Skeletal muscle cell (primary cell): ENCODE data around the gene DYNC1H1.

Source experiments
- DNase-seq: peaks from one replicate; pipeline ENCODE4 v3.0.0-alpha.2; 2010; ENCODE audit warnings: low read depth
- H3K4me3 ChIP-seq: 2 replicates; pipeline ENCODE4 v1.5.1; 2011; ENCODE audit warnings: low read depth, mild to moderate bottlenecking, control low read depth, low read length, moderate library complexity

DYNC1H1 gene

GRCh38 chr14:102019006-102019540 is 54.7 kb downstream of the DYNC1H1 start:
- H3K4me3 ChIP-seq: no peak overlapping the region

DNA sequence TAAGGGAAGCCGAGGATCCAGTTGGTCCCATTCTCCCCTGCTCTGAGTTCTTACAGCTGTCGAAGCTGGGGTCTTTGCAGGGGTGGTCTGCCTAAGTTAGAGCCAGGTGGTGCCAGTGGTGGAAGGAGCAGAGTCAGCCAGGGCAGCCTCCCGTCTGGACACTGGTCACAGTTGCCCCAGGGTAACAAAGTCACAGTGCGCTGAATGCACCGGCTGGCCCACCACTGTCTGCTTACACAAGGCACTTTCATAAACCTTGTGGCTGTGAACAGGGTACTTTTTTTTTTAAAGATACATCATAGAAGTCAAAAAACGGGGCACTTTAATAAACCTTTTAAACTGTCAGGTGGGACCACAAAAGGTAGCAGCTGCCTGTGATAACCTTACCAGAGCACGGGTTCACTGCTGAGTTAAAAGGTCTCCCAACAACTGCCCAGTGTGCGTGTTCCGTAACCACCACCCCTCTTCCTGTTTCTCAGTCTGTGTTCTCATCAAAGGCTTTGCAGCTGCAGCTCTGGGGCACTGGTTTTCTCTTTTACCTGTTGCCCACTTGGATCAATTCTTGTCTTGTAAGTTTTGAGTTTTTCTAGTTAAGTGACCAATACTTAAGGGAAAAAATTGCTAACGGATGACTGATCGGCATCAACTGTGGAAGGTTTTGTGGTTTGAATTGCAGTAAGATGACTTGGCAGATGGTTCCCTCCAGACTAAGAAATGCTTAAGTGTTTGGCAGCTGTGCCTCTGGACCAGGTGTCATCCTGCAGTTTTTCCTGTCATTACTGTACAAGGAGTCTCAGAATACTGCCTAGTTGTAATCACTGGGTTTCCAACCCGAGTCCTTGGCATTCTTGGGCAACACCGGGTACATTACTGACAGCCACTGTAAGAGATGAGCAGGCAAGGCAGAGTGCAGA is 55.9 kb downstream of the DYNC1H1 start:
- H3K4me3 ChIP-seq: no peak overlapping the region

More at GRCh38 chr14:102019006-102019540, 54.7 kb downstream of the DYNC1H1 start:
- no peak for DNase-seq

DNA sequence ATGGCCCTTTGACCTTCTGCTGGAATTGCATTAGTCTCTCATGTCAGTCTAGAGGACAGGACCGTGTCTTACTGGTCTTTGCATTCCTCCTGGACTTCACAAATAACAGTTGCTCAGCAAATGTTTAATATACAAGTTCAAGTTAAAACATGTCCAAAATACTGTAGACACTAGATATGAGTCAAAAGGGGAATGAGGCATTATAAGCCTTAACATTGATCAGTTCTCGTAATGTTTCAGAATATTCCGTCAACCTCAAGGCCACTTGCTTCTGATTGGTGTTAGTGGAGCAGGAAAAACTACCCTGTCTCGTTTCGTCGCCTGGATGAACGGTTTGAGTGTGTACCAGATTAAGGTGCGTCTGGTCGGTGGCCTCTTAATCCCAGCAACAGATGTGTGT is 62.6 kb downstream of the DYNC1H1 start:
- H3K4me3 ChIP-seq: no peak overlapping the region
- no peak for DNase-seq

More for the DNA sequence above, 55.9 kb downstream of the DYNC1H1 start:
- DNase-seq: peak; percentile 53

GRCh38 chr14:102027951-102028350 is 63.6 kb downstream of the DYNC1H1 start:
- no peak for DNase-seq
- H3K4me3 ChIP-seq: no peak overlapping the region

DNA sequence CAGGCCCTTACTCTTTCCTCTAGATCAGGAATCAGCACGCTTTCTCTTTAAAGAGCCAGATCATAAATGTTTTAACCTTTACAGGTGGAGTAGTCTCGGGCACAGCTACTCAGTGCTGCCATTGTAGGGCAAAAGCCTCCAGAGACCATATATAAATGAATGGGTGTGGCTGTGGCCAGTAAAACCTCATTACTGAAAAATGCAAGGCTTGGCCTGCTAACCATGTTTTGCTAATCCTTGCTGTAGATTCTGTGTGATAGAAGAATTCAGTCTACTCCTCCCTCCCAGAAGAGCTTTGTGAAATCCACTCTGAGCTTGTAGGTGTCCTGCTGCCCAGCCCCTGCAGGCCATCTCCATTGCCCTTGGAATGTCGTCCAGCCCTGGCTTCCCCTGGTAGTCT is 64.4 kb downstream of the DYNC1H1 start:
- no peak overlapping the region for H3K4me3 ChIP-seq
- peak; percentile 19 for DNase-seq

DNA sequence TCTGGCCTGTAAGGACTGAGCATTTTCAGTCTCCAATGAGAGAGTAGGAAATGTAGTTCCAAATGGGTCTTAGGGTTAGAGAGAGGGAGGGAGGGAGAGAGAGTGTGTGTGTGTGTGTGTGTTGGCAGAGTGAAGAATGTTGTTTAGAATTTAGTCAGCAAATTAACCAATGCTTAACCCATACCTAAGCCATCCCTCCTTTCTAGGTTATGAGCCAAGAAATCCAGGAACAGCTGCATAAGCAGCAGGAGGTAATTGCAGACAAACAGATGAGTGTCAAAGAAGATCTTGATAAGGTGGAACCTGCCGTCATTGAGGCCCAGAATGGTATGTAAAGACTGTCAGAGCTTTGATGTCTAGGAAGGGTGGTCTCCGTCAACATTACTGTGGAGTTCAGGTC is 65.6 kb downstream of the DYNC1H1 start:
- no peak for DNase-seq
- no peak overlapping the region for H3K4me3 ChIP-seq

DNA sequence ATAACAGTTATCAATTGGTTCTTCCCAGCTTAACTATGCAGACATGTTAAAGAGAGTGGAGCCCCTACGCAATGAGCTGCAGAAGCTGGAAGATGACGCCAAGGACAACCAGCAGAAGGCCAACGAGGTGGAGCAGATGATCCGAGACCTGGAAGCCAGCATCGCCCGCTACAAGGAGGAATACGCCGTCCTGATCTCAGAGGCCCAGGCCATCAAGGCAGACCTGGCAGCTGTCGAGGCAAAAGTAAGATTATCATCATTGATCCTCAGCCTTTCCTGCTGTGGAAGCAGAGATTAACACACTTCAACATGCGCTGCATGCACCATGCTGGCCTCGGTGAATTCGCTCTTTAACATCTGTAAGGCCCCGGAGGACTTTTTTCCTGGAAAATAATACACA is 68.9 kb downstream of the DYNC1H1 start:
- H3K4me3 ChIP-seq: no peak overlapping the region
- DNase-seq: no peak

GRCh38 chr14:102034301-102034700 is 69.9 kb downstream of the DYNC1H1 start:
- H3K4me3 ChIP-seq: no peak overlapping the region
- DNase-seq: no peak

- H3K4me3 ChIP-seq: no peak overlapping the region
- DNase-seq: no peak
Observed at GRCh38 chr14:102035914-102036313, 71.5 kb downstream of the DYNC1H1 start.

DNA sequence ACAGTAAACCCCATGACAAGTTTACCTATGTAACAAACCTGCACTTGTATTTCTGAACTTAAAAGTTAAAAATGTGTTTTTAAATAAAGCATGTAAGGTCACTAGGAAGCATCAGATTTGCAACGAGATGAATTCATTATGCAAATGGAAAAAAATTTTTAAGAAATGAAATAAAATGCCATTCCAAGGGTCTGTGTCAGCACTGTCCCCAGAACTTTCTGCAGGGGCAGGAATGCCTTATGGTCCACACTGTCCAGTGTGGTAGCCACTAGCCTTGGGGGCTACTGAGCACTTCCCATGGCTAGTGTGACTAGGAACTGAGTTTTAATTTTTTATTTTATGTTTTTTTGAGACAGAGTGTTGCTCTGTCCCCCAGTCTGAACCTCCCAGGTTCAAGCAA is 73.3 kb downstream of the DYNC1H1 start:
- DNase-seq: no peak
- H3K4me3 ChIP-seq: no peak overlapping the region

GRCh38 chr14:102039157-102039556 is 74.8 kb downstream of the DYNC1H1 start:
- H3K4me3 ChIP-seq: no peak overlapping the region
- no peak for DNase-seq

DNA sequence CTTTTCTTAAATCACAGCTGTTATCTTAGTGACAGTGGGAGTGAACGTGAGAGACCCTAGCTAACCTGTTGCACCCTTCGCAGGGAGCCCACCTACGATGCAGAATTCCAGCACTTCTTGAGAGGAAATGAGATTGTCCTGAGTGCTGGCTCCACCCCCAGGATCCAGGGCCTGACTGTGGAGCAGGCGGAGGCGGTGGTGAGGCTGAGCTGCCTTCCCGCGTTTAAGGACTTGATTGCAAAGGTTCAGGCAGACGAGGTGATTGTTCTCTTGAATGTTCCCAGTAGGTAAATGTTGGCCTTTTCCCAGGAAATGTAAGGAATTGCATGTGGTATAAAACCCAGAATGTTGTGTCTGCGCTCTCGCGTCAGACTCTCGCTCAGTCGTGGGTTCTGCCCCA is 75.8 kb downstream of the DYNC1H1 start:
- no peak for DNase-seq
- H3K4me3 ChIP-seq: no peak overlapping the region

DNA sequence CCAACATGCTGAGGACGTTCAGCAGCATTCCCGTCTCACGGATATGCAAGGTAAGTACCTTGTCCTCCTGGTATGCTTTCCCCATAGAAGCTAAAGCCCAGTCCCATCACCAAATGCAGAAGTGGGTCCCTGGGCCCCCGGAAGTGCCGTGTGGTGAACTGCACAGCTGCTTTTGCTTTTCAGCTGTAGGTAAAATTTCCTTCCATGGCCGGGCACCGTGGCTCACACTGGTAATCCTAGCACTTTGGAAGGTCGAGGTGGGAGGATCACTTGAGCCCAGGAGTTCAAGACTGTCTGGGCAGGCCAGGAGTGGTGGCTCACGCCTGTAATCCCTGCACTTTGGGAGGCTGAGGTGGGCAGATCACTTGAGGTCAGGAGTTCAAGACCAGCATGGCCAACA is 78.3 kb downstream of the DYNC1H1 start:
- no peak for DNase-seq
- no peak overlapping the region for H3K4me3 ChIP-seq

- no peak overlapping the region for H3K4me3 ChIP-seq
Observed at GRCh38 chr14:102043251-102044025, 79.1 kb downstream of the DYNC1H1 start.

GRCh38 chr14:102044566-102044965 is 80.2 kb downstream of the DYNC1H1 start:
- no peak overlapping the region for H3K4me3 ChIP-seq
- DNase-seq: no peak

More at GRCh38 chr14:102043251-102044025, 79.1 kb downstream of the DYNC1H1 start:
- no peak for DNase-seq

GRCh38 chr14:102046337-102047278 is 82.2 kb downstream of the DYNC1H1 start:
- DNase-seq: no peak
- H3K4me3 ChIP-seq: no peak overlapping the region

GRCh38 chr14:102047808-102048540 is 83.6 kb downstream of the DYNC1H1 start:
- no peak overlapping the region for H3K4me3 ChIP-seq
- no peak for DNase-seq

- no peak overlapping the region for H3K4me3 ChIP-seq
- no peak for DNase-seq
Observed at GRCh38 chr14:102049258-102050025, 85.1 kb downstream of the DYNC1H1 start.
